Ishikawa (cell line): ENCODE data around the gene LRRC26.

Experiments
- CEBPB ChIP-seq: IDR thresholded peaks from 2 replicates; pipeline ENCODE4 v1.6.1; 2012
- EGR1 ChIP-seq: IDR thresholded peaks from 2 replicates; pipeline ENCODE4 v1.6.1; 2012
- EP300 ChIP-seq: IDR thresholded peaks from 2 replicates; pipeline ENCODE4 v1.6.1; 2012; ENCODE audit warnings: borderline replicate concordance
- FOXM1 ChIP-seq: IDR thresholded peaks from 2 replicates; pipeline ENCODE4 v1.6.1; 2012; ENCODE audit warnings: low read depth, borderline replicate concordance
- MAX ChIP-seq: IDR thresholded peaks from 2 replicates; pipeline ENCODE4 v1.6.1; 2012
- TAF1 ChIP-seq: IDR thresholded peaks from 2 replicates; pipeline ENCODE4 v1.6.1; 2012; ENCODE audit warnings: low read depth, mild to moderate bottlenecking
- TEAD4 ChIP-seq: IDR thresholded peaks from 2 replicates; pipeline ENCODE4 v1.6.1; 2012
- USF1 ChIP-seq: IDR thresholded peaks from 2 replicates; pipeline ENCODE4 v1.6.1; 2012

GRCh38 chr9:137158625-137159024, 11.2 kb downstream of the LRRC26 start:
- no peak for TF ChIP-seq TAF1
- no peak for TF ChIP-seq USF1
- no peak for TF ChIP-seq MAX
- no peak for TF ChIP-seq CEBPB
- TF ChIP-seq EP300, result no peak
- TF ChIP-seq EGR1, result no peak
- TF ChIP-seq FOXM1, result no peak
- no peak for TF ChIP-seq TEAD4
